Calu3 (cell line): ENCODE measurements around the gene CCDC93. TPM values are rescaled to one million over a fixed set of nuclear protein-coding genes. Genes with fewer than 3 reads are reported as not detected.

Experiments used
- BruUV-seq: library from RNA; stranded (reverse); fragments of 400-500 nt; replicated peaks from 2 replicates; lab custom pipeline; 2021; lab: Mats Ljungman, UMichigan
- CTCF ChIA-PET: fragments of 300-600 bp; sonication (Branson Sonifier 250); formaldehyde crosslinking; loops from one replicate; lab custom pipeline; 2022; ENCODE audit warnings: antibody characterized with exemption; lab: Charles Lee
- DNase-seq: peaks from one replicate; pipeline ENCODE4 v3.0.0; 2022
- H3K27ac Mint-ChIP-seq: one replicate; pipeline ENCODE4 v1.8.0; 2022; ENCODE audit warnings: mixed read lengths; ENCODE audit not compliant: unreplicated experiment
- H3K27me3 Mint-ChIP-seq: one replicate; pipeline ENCODE4 v1.8.0; 2022; ENCODE audit warnings: mixed read lengths; ENCODE audit not compliant: unreplicated experiment
- H3K36me3 Mint-ChIP-seq: one replicate; pipeline ENCODE4 v1.8.0; 2022; ENCODE audit warnings: mild to moderate bottlenecking, moderate library complexity, mixed read lengths; ENCODE audit not compliant: insufficient read depth, unreplicated experiment
- H3K4me1 Mint-ChIP-seq: one replicate; pipeline ENCODE4 v1.8.0; 2022; ENCODE audit warnings: mild to moderate bottlenecking, low read depth, mixed read lengths; ENCODE audit not compliant: unreplicated experiment
- H3K4me3 Mint-ChIP-seq: one replicate; pipeline ENCODE4 v1.8.0; 2022; ENCODE audit warnings: mild to moderate bottlenecking, low read depth, moderate library complexity, mixed read lengths; ENCODE audit not compliant: unreplicated experiment
- H3K9me3 Mint-ChIP-seq: one replicate; pipeline ENCODE4 v1.8.0; 2022; ENCODE audit warnings: low read depth, mixed read lengths; ENCODE audit not compliant: unreplicated experiment
- intact Hi-C: fragments of 100-400 bp; cut with micrococcal nuclease; formaldehyde crosslinking; loops from one replicate; pipeline ENCODE4 v1.10.0; 2022; ENCODE audit not compliant: unreplicated experiment
- total RNA-seq: library from RNA; stranded (reverse); gene quantifications from 2 replicates; pipeline ENCODE4 v1.2.3, GENCODE V29; 2022
- TF ChIP-seq, protein P1 (sequence below): fragments of 200-600 bp; IDR thresholded peaks from one replicate; pipeline ENCODE4 v1.8.0; 2022; ENCODE audit warnings: antibody characterized with exemption; ENCODE audit not compliant: unreplicated experiment

CCDC93 gene
- total RNA-seq, 1 experiment from 2014 or later = 57.3 TPM

GRCh38 chr2:118059919-118060478 is 46.1 kb upstream of the CCDC93 start:
- DNase-seq = no peak
- Mint-ChIP-seq H3K27me3 (no peaks in the 10 kb centered on the region), H3K36me3 (no peaks in the 10 kb centered on the region), H3K27ac (no peak overlapping the region), H3K9me3 (no peaks in the 10 kb centered on the region), H3K4me3 (no peak overlapping the region), H3K4me1 (peaks cover 46% of the 10 kb centered on the region)
- CTCF ChIA-PET = interaction anchor here (0.6 to 1.5 kb wide), 7 partner anchors 13 to 695 kb away, joined by 3 to 7 read pairs (median 3); no protein-coding TSS in a partner anchor
- BruUV-seq = no TSS peak
- intact Hi-C loops = no loop called here
- TF ChIP-seq, protein P1, sequence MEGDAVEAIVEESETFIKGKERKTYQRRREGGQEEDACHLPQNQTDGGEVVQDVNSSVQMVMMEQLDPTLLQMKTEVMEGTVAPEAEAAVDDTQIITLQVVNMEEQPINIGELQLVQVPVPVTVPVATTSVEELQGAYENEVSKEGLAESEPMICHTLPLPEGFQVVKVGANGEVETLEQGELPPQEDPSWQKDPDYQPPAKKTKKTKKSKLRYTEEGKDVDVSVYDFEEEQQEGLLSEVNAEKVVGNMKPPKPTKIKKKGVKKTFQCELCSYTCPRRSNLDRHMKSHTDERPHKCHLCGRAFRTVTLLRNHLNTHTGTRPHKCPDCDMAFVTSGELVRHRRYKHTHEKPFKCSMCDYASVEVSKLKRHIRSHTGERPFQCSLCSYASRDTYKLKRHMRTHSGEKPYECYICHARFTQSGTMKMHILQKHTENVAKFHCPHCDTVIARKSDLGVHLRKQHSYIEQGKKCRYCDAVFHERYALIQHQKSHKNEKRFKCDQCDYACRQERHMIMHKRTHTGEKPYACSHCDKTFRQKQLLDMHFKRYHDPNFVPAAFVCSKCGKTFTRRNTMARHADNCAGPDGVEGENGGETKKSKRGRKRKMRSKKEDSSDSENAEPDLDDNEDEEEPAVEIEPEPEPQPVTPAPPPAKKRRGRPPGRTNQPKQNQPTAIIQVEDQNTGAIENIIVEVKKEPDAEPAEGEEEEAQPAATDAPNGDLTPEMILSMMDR = no peak

DNA sequence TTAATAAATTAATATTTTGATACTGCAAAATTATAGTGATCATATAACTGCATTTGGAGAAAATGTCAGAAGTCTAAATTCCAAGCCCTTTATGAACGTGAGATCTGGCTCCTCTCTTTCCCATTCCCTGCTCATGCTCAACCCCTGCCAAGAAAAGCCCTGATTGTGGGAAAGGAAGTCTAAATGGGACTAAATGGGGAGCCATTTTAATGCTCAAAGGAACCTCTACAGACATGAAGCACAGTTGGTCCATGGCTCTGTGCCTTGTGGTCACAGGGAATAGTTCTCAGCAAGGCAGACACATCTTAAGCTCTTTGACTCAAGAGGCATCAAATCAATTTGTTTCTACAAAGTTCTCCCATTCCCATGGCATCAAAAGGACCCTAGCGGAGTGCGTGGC is 45.1 kb upstream of the CCDC93 start:
- Mint-ChIP-seq H3K27ac (no peak overlapping the region), H3K9me3 (no peaks in the 10 kb centered on the region), H3K4me3 (no peak overlapping the region), H3K27me3 (no peaks in the 10 kb centered on the region), H3K36me3 (no peaks in the 10 kb centered on the region), H3K4me1 (peaks cover 43% of the 10 kb centered on the region)
- TF ChIP-seq, protein P1 = no peak
- no peak for DNase-seq
- CTCF ChIA-PET = interaction anchor here (1.3 kb wide), 2 partner anchors 12 to 20 kb away, joined by 4 to 7 read pairs; no protein-coding TSS in a partner anchor
- BruUV-seq = no TSS peak
- intact Hi-C loops = no loop called here

DNA sequence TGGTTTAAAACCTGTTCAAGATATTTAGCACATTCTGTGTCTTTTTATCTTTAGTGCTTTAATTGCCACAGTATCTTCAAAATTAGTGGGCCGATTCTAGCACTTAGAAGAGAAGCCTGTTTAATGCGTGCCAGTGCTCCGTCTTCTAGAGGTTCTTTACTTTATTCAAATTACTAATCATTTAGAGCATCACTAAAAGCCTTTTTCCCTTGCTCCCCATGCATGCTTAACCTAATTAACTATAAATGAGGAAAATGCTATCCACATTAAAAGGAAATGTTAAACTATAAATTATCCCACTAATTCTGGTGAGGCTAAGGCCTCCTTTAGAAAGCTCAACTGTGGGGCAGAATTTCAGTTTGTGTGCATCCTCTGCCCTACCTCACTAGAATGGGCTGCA is 42.9 kb upstream of the CCDC93 start:
- Mint-ChIP-seq H3K27me3 (no peaks in the 10 kb centered on the region), H3K4me1 (peaks cover 31% of the 10 kb centered on the region), H3K4me3 (no peak overlapping the region), H3K36me3 (no peaks in the 10 kb centered on the region), H3K9me3 (no peaks in the 10 kb centered on the region), H3K27ac (no peak overlapping the region)
- TF ChIP-seq, protein P1 = no peak
- BruUV-seq = no TSS peak
- no peak for DNase-seq
- CTCF ChIA-PET = no interaction called here
- intact Hi-C loops = no loop called here

- BruUV-seq = no TSS peak
- CTCF ChIA-PET = no interaction called here
- H3K36me3 Mint-ChIP-seq = no peaks in the 10 kb centered on the region
Observed at GRCh38 chr2:118056165-118056534, 42.3 kb upstream of the CCDC93 start.

More at GRCh38 chr2:118056165-118056534, 42.3 kb upstream of the CCDC93 start:
- intact Hi-C loops = no loop called here
- no peak for DNase-seq
- Mint-ChIP-seq H3K27ac (no peak overlapping the region), H3K27me3 (no peaks in the 10 kb centered on the region), H3K4me1 (peaks cover 25% of the 10 kb centered on the region), H3K9me3 (no peaks in the 10 kb centered on the region), H3K4me3 (no peak overlapping the region)
- TF ChIP-seq, protein P1 = no peak
